Thoracic aorta (tissue), 2 donors: Measurements from ENCODE around the gene TSPAN5. TPM values are rescaled to one million over a fixed set of nuclear protein-coding genes. Genes with fewer than 3 reads are reported as not detected.

Source experiments
- ATAC-seq: fragments of 150-250 bp; one replicate; pipeline ENCODE4 v1.8.0; 2017; ENCODE audit warnings: low read depth; ENCODE audit not compliant: insufficient number of reproducible peaks, low FRiP score
- DNase-seq: peaks from one replicate; pipeline ENCODE4 v3.0.0-alpha.2; 2020; ENCODE audit warnings: low spot score
- H3K27ac ChIP-seq, 2 donors: fragments of 200-600 bp; sonication (generic); 1 replicate in 1 of 2; 2 replicates in 1 of 2; pipeline ENCODE4 v1.5.1; 2016; ENCODE audit warnings: mild to moderate bottlenecking in 2 of 2, moderate library complexity in 2 of 2
- H3K27me3 ChIP-seq: fragments of 200-600 bp; sonication (generic); replicated peaks from 2 replicates; pipeline ENCODE4 v1.6.0; 2016; ENCODE audit warnings: mild to moderate bottlenecking; ENCODE audit not compliant: insufficient read depth
- H3K36me3 ChIP-seq: fragments of 200-600 bp; sonication (generic); one replicate; pipeline ENCODE4 v1.5.1; 2016
- H3K4me1 ChIP-seq, 2 donors: fragments of 200-600 bp; sonication (generic); 1 replicate in 1 of 2; 2 replicates in 1 of 2; pipeline versions ENCODE4 v1.5.1 to v1.6.0; 2016; ENCODE audit warnings: low read depth in 2 of 2, mild to moderate bottlenecking in 1 of 2; ENCODE audit not compliant: control insufficient read depth in 1 of 2
- H3K4me3 ChIP-seq: fragments of 200-600 bp; sonication (generic); 2 replicates; pipeline ENCODE4 v1.5.1; 2016; ENCODE audit warnings: mild to moderate bottlenecking
- H3K9me3 ChIP-seq: fragments of 200-600 bp; sonication (generic); 2 replicates; pipeline ENCODE4 v1.5.1; 2016
- CTCF ChIP-seq: fragments of 200-600 bp; sonication (generic); IDR thresholded peaks from one replicate; pipeline ENCODE4 v1.5.1; 2019; ENCODE audit warnings: antibody characterized with exemption
- total RNA-seq, 2 donors: library from RNA; depleted of rRNA; stranded (reverse); fragments of >200 nt; gene quantifications; one replicate each; pipeline versions ENCODE4 v1.1.0 to v1.2.3, GENCODE V29; 2016

The TSPAN5 gene
- total RNA-seq, 2 donors from 2014 or later: 7.7 to 11.4 TPM

GRCh38 chr4:98583265-98583664, 75.1 kb downstream of the TSPAN5 start:
- no peak for TF ChIP-seq CTCF
- Histone ChIP-seq H3K27ac (no peak overlapping the region), H3K4me3 (no peak overlapping the region), H3K4me1 (no peaks in the 10 kb centered on the region), H3K27me3 (no peaks in the 10 kb centered on the region), H3K9me3 (no peaks in the 10 kb centered on the region), H3K36me3 (no peaks in the 10 kb centered on the region)
- ATAC-seq (no peak), DNase-seq (no peak)

GRCh38 chr4:98581126-98581525, 77.3 kb downstream of the TSPAN5 start:
- no peak for TF ChIP-seq CTCF
- Histone ChIP-seq H3K27me3 (no peaks in the 10 kb centered on the region), H3K9me3 (no peaks in the 10 kb centered on the region), H3K4me3 (no peak overlapping the region), H3K4me1 (no peaks in the 10 kb centered on the region), H3K27ac (no peak overlapping the region), H3K36me3 (no peaks in the 10 kb centered on the region)
- no peak for ATAC-seq
- no peak for DNase-seq

GRCh38 chr4:98577956-98578355, 80.5 kb downstream of the TSPAN5 start:
- H3K27ac ChIP-seq: no peak overlapping the region
- no peaks in the 10 kb centered on the region for H3K27me3 ChIP-seq
- no peaks in the 10 kb centered on the region for H3K9me3 ChIP-seq
- DNase-seq (no peak), ATAC-seq (no peak)
- H3K36me3 ChIP-seq: no peaks in the 10 kb centered on the region
- H3K4me1 ChIP-seq: no peaks in the 10 kb centered on the region
- TF ChIP-seq CTCF: no peak
- no peak overlapping the region for H3K4me3 ChIP-seq

GRCh38 chr4:98574816-98575215, 83.6 kb downstream of the TSPAN5 start:
- ATAC-seq: no peak
- no peaks in the 10 kb centered on the region for H3K9me3 ChIP-seq
- H3K36me3 ChIP-seq: no peaks in the 10 kb centered on the region
- TF ChIP-seq CTCF: no peak
- no peaks in the 10 kb centered on the region for H3K4me1 ChIP-seq
- H3K27ac ChIP-seq: no peak overlapping the region
- no peak overlapping the region for H3K4me3 ChIP-seq
- no peaks in the 10 kb centered on the region for H3K27me3 ChIP-seq
- DNase-seq: no peak

- Histone ChIP-seq H3K4me3 (no peak overlapping the region), H3K27ac (no peak overlapping the region), H3K4me1 (no peaks in the 10 kb centered on the region), H3K9me3 (no peaks in the 10 kb centered on the region), H3K36me3 (no peaks in the 10 kb centered on the region), H3K27me3 (no peaks in the 10 kb centered on the region)
- DNase-seq: no peak
- no peak for TF ChIP-seq CTCF
- no peak for ATAC-seq
These were observed 84.6 kb downstream of the TSPAN5 start for GRCh38 chr4:98573791-98574190.
